K562 (cell line): ENCODE results near the gene MSRB2. TPM values are rescaled to one million over a fixed set of nuclear protein-coding genes. Genes with fewer than 3 reads are reported as not detected.

Experiments
- DPF2 ChIP-seq: fragments of 450-650 bp; IDR thresholded peaks from 2 replicates; pipeline ENCODE4 v1.6.1; 2016
- FOXA3 ChIP-seq, 2 experiments: fragments of 450-650 bp in 1 of 2; sonication (generic) in 1 of 2; formaldehyde crosslinking; IDR thresholded peaks in 1 of 2; conservative IDR thresholded peaks in 1 of 2; 2 replicates each; pipeline versions ENCODE4 v1.4.0 to v1.8.0; 2020 to 2022; ENCODE audit warnings: mild to moderate bottlenecking in 2 of 2, missing genetic modification reagents in 1 of 2
- GATA2 ChIP-seq: sonication (generic); formaldehyde crosslinking; IDR thresholded peaks from 2 replicates; pipeline ENCODE4 v1.4.0; 2020; ENCODE audit warnings: mild to moderate bottlenecking, missing genetic modification reagents
- L3MBTL2 ChIP-seq: fragments of 450-650 bp; IDR thresholded peaks from 2 replicates; pipeline ENCODE4 v1.6.1; 2016; ENCODE audit warnings: mild to moderate bottlenecking, moderate library complexity
- NONO ChIP-seq, 2 experiments: fragments of 200-400 bp in 1 of 2; fragments of 450-650 bp in 1 of 2; formaldehyde crosslinking in 1 of 2; IDR thresholded peaks; 2 replicates each; pipeline ENCODE4 v1.6.1; 2017; ENCODE audit warnings: low read depth in 2 of 2, mild to moderate bottlenecking in 2 of 2, moderate library complexity in 2 of 2, low read length in 1 of 2
- NR1H2 ChIP-seq: sonication (generic); formaldehyde crosslinking; IDR thresholded peaks from 2 replicates; pipeline ENCODE4 v1.4.0; 2020; ENCODE audit warnings: mild to moderate bottlenecking, missing genetic modification reagents
- NR2F6 ChIP-seq: fragments of 450-650 bp; formaldehyde crosslinking; IDR thresholded peaks from 2 replicates; pipeline ENCODE4 v1.4.0; 2020; ENCODE audit warnings: mild to moderate bottlenecking
- POLR2A ChIP-seq: fragments of 450-650 bp; conservative IDR thresholded peaks from 2 replicates; pipeline ENCODE4 v1.6.1; 2016
- PPARD ChIP-seq: fragments of 250-450 bp; sonication (Bioruptor Pico); IDR thresholded peaks from 2 replicates; pipeline ENCODE4 v1.8.0; 2022; ENCODE audit warnings: inconsistent platforms, mild to moderate bottlenecking, moderate library complexity
- RFX1 ChIP-seq: fragments of 450-650 bp; IDR thresholded peaks from 2 replicates; pipeline ENCODE4 v1.6.1; 2016; ENCODE audit warnings: mild to moderate bottlenecking, moderate library complexity
- SIN3B ChIP-seq: fragments of 450-650 bp; IDR thresholded peaks from 2 replicates; pipeline ENCODE4 v1.6.1; 2017; ENCODE audit warnings: low read depth, mild to moderate bottlenecking, moderate library complexity
- SOX6 ChIP-seq: fragments of 450-650 bp; IDR thresholded peaks from 2 replicates; pipeline ENCODE4 v1.6.1; 2014; ENCODE audit warnings: mild to moderate bottlenecking
- STAG1 ChIP-seq: sonication (generic); formaldehyde crosslinking; IDR thresholded peaks from 2 replicates; pipeline ENCODE4 v1.5.0; 2020; ENCODE audit warnings: missing genetic modification reagents, borderline replicate concordance
- STAT5B ChIP-seq: fragments of 250-450 bp; sonication (Bioruptor Pico); IDR thresholded peaks from 2 replicates; pipeline ENCODE4 v1.8.0; 2021; ENCODE audit warnings: mild to moderate bottlenecking, inconsistent platforms
- XRCC5 ChIP-seq: fragments of 200-400 bp; formaldehyde crosslinking; IDR thresholded peaks from 2 replicates; pipeline ENCODE4 v1.6.1; 2017; ENCODE audit warnings: low read depth, mild to moderate bottlenecking, low read length
- YBX1 ChIP-seq: fragments of 450-650 bp; IDR thresholded peaks from 2 replicates; pipeline ENCODE4 v1.7.1; 2016; ENCODE audit warnings: mild to moderate bottlenecking
- ZBTB1 ChIP-seq: sonication (generic); formaldehyde crosslinking; IDR thresholded peaks from 2 replicates; pipeline ENCODE4 v1.8.1; 2023; ENCODE audit warnings: missing genetic modification reagents, low read depth, mild to moderate bottlenecking, borderline replicate concordance
- ZFPM2 ChIP-seq: fragments of 250-450 bp; sonication (Bioruptor Pico); IDR thresholded peaks from 2 replicates; pipeline ENCODE4 v1.5.1; 2022; ENCODE audit warnings: mild to moderate bottlenecking
- ZNF133 ChIP-seq: fragments of 250-450 bp; sonication (Bioruptor Pico); IDR thresholded peaks from 2 replicates; pipeline ENCODE4 v1.4.0; 2020; ENCODE audit warnings: mild to moderate bottlenecking
- ZNF146 ChIP-seq: IDR thresholded peaks from one replicate; pipeline ENCODE4 v1.6.1; 2018; ENCODE audit warnings: missing compliant biosample characterization; ENCODE audit not compliant: unreplicated experiment
- ZNF431 ChIP-seq: sonication (generic); formaldehyde crosslinking; IDR thresholded peaks from 2 replicates; pipeline ENCODE4 v1.8.0; 2022; ENCODE audit warnings: mild to moderate bottlenecking, missing genetic modification reagents
- ZNF57 ChIP-seq: fragments of 450-650 bp; formaldehyde crosslinking; IDR thresholded peaks from 2 replicates; pipeline ENCODE4 v1.4.0; 2020; ENCODE audit warnings: mild to moderate bottlenecking, moderate library complexity
- polyA plus RNA-seq, 8 experiments: library from polyadenylated mRNA; depleted of rRNA in 4 of 8; stranded (reverse) in 5 of 8; unstranded in 3 of 8; fragments of >200 nt; fragmentation: Nextera tagmentation in 2 of 8; fragmentation: Illumina TruSeq in 1 of 8; extraction: Ambion mirVana in 2 of 8; extraction: Trizol in 1 of 8; gene quantifications; 2 replicates each; pipeline versions ENCODE4 v1.2.1 to v1.2.3, GENCODE V29; 2011 to 2014; ENCODE audit warnings: inconsistent platforms in 1 of 8, missing spikeins in 1 of 8
- total RNA-seq, 7 experiments: library from RNA; depleted of rRNA in 6 of 7; stranded (reverse); fragments of >200 nt in 6 of 7; fragmentation: Illumina TruSeq in 2 of 7; extraction: Trizol in 2 of 7; gene quantifications; 2 replicates each; pipeline versions ENCODE4 v1.2.1 to v1.2.3, GENCODE V29; 2011 to 2021; ENCODE audit warnings: low replicate concordance in 1 of 7
- TF ChIP-seq, protein P1 (sequence below): sonication (generic); formaldehyde crosslinking; IDR thresholded peaks from 2 replicates; pipeline ENCODE4 v1.8.0; 2023; ENCODE audit warnings: mild to moderate bottlenecking, missing genetic modification reagents
- TF ChIP-seq, protein P2 (sequence below): fragments of 250-450 bp; sonication (Bioruptor Pico); IDR thresholded peaks from 2 replicates; pipeline ENCODE4 v1.6.1; 2021; ENCODE audit warnings: mild to moderate bottlenecking
- TF ChIP-seq, protein P3 (sequence below), 2 experiments: fragments of 250-450 bp in 1 of 2; fragments of 450-650 bp in 1 of 2; sonication (Bioruptor Pico) in 1 of 2; IDR thresholded peaks; 2 replicates each; pipeline versions ENCODE4 v1.6.1 to v1.8.0; 2016 to 2021; ENCODE audit warnings: mild to moderate bottlenecking in 2 of 2, moderate library complexity in 2 of 2, missing compliant biosample characterization in 1 of 2, missing genetic modification characterization in 1 of 2
- TF ChIP-seq, protein P4 (sequence below): IDR thresholded peaks from 2 replicates; pipeline ENCODE4 v1.6.1; 2012; ENCODE audit warnings: low read depth, low read length, improper control_type of control experiment, borderline replicate concordance

Gene MSRB2
- total and polyA plus RNA-seq, 9 of the 15 experiments (the other 6 are each of a cell fraction or from before 2014, with no cell fraction given), result 1.5 to 22.3 (median 5.9) TPM

DNA sequence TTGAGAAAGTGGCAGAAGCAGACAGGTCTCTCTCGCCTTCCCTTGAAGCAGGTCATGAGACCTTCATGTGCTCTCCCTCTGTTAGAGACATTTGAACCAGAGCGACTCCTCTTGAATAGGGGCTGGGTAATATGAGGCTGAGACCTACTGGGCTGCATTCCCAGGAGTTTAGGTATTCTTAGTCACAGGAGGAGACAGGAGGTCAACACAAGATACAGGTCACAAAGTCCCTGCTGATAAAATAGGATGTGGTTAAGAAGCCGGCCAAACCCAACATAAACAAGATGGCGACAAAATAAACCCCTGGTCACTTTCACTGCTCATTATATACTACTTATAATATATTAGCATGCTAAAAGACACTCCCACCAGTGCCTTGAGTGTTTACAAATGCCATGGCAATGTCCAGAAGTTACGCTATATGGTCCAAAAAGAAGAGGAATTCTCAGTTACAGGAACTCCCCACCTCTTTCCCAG is 43.5 kb upstream of the MSRB2 start (continued):
- TF ChIP-seq L3MBTL2 (peak; percentile 46; the same call in 1 of the 2 replicates), ZFPM2 (no peak), DPF2 (peak; percentile 54; the same call in 1 of the 2 replicates), STAG1 (CRISPR knock-in tag) (no peak), XRCC5 (no peak), ZNF57 (CRISPR knock-in tag) (no peak), YBX1 (no peak), RFX1 (peak; percentile 73), ZNF133 (no peak), NR2F6 (CRISPR knock-in tag) (no peak), NR1H2 (CRISPR knock-in tag) (no peak), SOX6 (peak; percentile 48), FOXA3 (CRISPR knock-in tag; conservative IDR thresholded peaks at IDR 0.05 in 1 of 2, IDR thresholded peaks at IDR 0.05 in 1 of 2) (0 out of 4 replicates have a peak, but pooled peaks of 1 of the 2 experiments have one; percentile 6), GATA2 (CRISPR knock-in tag) (no peak), POLR2A (no peak), STAT5B (CRISPR knock-in tag) (no peak), ZBTB1 (CRISPR knock-in tag) (no peak), PPARD (no peak), SIN3B (no peak), ZNF146 (CRISPR knock-in tag) (no peak), NONO (IDR thresholded peaks at IDR 0.05; ENCODE audit: low read depth in 2 of 2, low read length in 1 of 2) (no peak), ZNF431 (CRISPR knock-in tag) (no peak)
- TF ChIP-seq, protein P1, sequence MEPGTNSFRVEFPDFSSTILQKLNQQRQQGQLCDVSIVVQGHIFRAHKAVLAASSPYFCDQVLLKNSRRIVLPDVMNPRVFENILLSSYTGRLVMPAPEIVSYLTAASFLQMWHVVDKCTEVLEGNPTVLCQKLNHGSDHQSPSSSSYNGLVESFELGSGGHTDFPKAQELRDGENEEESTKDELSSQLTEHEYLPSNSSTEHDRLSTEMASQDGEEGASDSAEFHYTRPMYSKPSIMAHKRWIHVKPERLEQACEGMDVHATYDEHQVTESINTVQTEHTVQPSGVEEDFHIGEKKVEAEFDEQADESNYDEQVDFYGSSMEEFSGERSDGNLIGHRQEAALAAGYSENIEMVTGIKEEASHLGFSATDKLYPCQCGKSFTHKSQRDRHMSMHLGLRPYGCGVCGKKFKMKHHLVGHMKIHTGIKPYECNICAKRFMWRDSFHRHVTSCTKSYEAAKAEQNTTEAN, result no peak
- TF ChIP-seq, protein P2, sequence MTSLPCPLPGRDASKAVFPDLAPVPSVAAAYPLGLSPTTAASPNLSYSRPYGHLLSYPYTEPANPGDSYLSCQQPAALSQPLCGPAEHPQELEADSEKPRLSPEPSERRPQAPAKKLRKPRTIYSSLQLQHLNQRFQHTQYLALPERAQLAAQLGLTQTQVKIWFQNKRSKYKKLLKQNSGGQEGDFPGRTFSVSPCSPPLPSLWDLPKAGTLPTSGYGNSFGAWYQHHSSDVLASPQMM (CRISPR knock-in tag), result no peak
- TF ChIP-seq, protein P3, sequence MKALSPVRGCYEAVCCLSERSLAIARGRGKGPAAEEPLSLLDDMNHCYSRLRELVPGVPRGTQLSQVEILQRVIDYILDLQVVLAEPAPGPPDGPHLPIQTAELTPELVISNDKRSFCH (CRISPR knock-in tag; IDR thresholded peaks at IDR 0.05), result no peak
- TF ChIP-seq, protein P3 (tag; IDR thresholded peaks at IDR 0.05), result no peak
- TF ChIP-seq, protein P4, sequence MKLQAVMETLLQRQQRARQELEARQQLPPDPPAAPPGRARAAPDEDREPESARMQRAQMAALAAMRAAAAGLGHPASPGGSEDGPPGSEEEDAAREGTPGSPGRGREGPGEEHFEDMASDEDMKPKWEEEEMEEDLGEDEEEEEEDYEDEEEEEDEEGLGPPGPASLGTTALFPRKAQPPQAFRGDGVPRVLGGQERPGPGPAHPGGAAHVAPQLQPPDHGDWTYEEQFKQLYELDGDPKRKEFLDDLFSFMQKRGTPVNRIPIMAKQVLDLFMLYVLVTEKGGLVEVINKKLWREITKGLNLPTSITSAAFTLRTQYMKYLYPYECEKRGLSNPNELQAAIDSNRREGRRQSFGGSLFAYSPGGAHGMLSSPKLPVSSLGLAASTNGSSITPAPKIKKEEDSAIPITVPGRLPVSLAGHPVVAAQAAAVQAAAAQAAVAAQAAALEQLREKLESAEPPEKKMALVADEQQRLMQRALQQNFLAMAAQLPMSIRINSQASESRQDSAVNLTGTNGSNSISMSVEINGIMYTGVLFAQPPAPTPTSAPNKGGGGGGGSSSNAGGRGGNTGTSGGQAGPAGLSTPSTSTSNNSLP, result no peak
